ENCODE data around the gene TFR2.

DNA sequence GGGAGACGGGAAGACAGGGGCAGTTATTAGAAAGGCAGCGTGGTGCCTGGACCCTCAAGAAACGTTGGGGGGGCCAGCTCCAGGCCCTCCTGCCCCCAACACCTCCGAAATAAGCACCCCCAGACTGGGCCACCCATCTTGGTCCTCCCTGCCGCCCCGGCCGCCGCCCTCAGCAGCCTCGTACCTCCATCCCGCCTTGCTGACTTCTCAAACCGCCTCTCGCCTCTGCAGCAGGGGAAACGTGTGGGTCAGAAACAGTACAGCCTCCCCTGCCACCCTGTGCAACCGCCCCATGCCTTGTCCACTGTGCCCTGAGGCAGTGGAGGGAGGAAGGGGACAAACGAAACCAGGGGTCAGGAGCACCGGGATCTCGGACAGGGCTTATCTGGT is 45.5 kb upstream of the TFR2 start:
- TF ChIP-seq POLR2A (IDR thresholded peaks at IDR 0.05) (no peak), CTCF (IDR thresholded peaks at IDR 0.05) (no peak), POLR2AphosphoS5 (IDR thresholded peaks at IDR 0.05; ENCODE audit: insufficient read depth in 1 of 2, low read depth in 1 of 2) (no peak)
